IMR-90 (cell line): ENCODE measurements around the gene ACTR3C. TPM values are rescaled to one million over a fixed set of nuclear protein-coding genes. Genes with fewer than 3 reads are reported as not detected.

Experiments used
- ATAC-seq: fragments of 200-7000 bp; cut with Tn5 transposase; 2 replicates; pipeline ENCODE4 v1.9.1; 2020; ENCODE audit warnings: low read depth, mild to moderate bottlenecking, moderate library complexity
- BruUV-seq: library from RNA; stranded (reverse); fragments of 400-500 nt; replicated peaks from 2 replicates; lab custom pipeline; 2021; lab: Mats Ljungman, UMichigan
- CTCF ChIA-PET: fragments of 300-600 bp; formaldehyde crosslinking; extraction: SDS; loops from one replicate; lab custom pipeline; 2021; ENCODE audit warnings: antibody characterized with exemption; lab: Yijun Ruan, JAX
- POLR2A ChIA-PET: fragments of 300-600 bp; sonication (Branson Sonifier 250); formaldehyde crosslinking; loops from one replicate; lab custom pipeline; 2022; ENCODE audit warnings: antibody characterized with exemption; ENCODE audit not compliant: unreplicated experiment; lab: Charles Lee
- DNase-seq: peaks from one replicate; pipeline ENCODE4 v3.0.0; 2013
- H2AFZ ChIP-seq: replicated peaks from 2 replicates; pipeline ENCODE3; 2013; ENCODE audit warnings: low read length, mild to moderate bottlenecking; ENCODE audit not compliant: poor library complexity
- H2AK5ac ChIP-seq: 2 replicates; pipeline ENCODE4 v1.6.1; 2013; ENCODE audit warnings: low read depth, low read length, inconsistent platforms
- H2AK9ac ChIP-seq: replicated peaks from 2 replicates; pipeline ENCODE3; 2013; ENCODE audit warnings: mild to moderate bottlenecking, low read depth, low read length, moderate library complexity; ENCODE audit not compliant: poor library complexity
- H2BK120ac ChIP-seq: 2 replicates; pipeline ENCODE4 v1.6.1; 2013; ENCODE audit warnings: low read depth, low read length, inconsistent platforms
- H2BK15ac ChIP-seq: 3 replicates; pipeline ENCODE4 v1.6.1; 2013; ENCODE audit warnings: low read depth, low read length, inconsistent platforms
- H2BK20ac ChIP-seq: 2 replicates; pipeline ENCODE4 v1.6.1; 2013; ENCODE audit warnings: low read depth, mild to moderate bottlenecking, inconsistent platforms, low read length, moderate library complexity
- H2BK5ac ChIP-seq: 2 replicates; pipeline ENCODE4 v1.6.1; 2013; ENCODE audit warnings: mild to moderate bottlenecking, low read depth, low read length, inconsistent platforms; ENCODE audit not compliant: poor library complexity, severe bottlenecking
- H3K14ac ChIP-seq: replicated peaks from 2 replicates; pipeline ENCODE4 v1.6.1; 2013; ENCODE audit warnings: low read depth, low read length, inconsistent platforms
- H3K18ac ChIP-seq: 2 replicates; pipeline ENCODE4 v1.6.1; 2013; ENCODE audit warnings: low read depth, low read length, control low read depth
- H3K23ac ChIP-seq: 2 replicates; pipeline ENCODE4 v1.6.1; 2013; ENCODE audit warnings: low read depth, low read length, inconsistent platforms
- H3K27ac ChIP-seq: 2 replicates; pipeline ENCODE4 v1.5.1; 2013; ENCODE audit warnings: mild to moderate bottlenecking, control low read depth, low read length; ENCODE audit not compliant: insufficient read depth
- H3K27me3 ChIP-seq: 2 replicates; pipeline ENCODE4 v1.6.1; 2013; ENCODE audit warnings: low read length; ENCODE audit not compliant: control insufficient read depth, insufficient read depth
- H3K36me3 ChIP-seq: 2 replicates; pipeline ENCODE4 v1.6.1; 2013; ENCODE audit warnings: low read length, mixed read lengths; ENCODE audit not compliant: control insufficient read depth, insufficient read depth
- H3K4ac ChIP-seq: 2 replicates; pipeline ENCODE4 v1.6.1; 2013; ENCODE audit warnings: low read depth, low read length, inconsistent platforms
- H3K4me1 ChIP-seq: 2 replicates; pipeline ENCODE4 v1.6.1; 2013; ENCODE audit warnings: low read length, mixed read lengths; ENCODE audit not compliant: control insufficient read depth, insufficient read depth
- H3K4me2 ChIP-seq: 2 replicates; pipeline ENCODE4 v1.6.1; 2013; ENCODE audit warnings: low read depth, mild to moderate bottlenecking, control low read depth, low read length, moderate library complexity
- H3K4me3 ChIP-seq: 2 replicates; pipeline ENCODE4 v1.5.1; 2013; ENCODE audit warnings: low read depth, mild to moderate bottlenecking, control low read depth, low read length, moderate library complexity; ENCODE audit not compliant: insufficient read depth
- H3K56ac ChIP-seq: 2 replicates; pipeline ENCODE4 v1.6.1; 2013; ENCODE audit warnings: low read length, inconsistent platforms; ENCODE audit not compliant: insufficient read depth; ENCODE audit errors: extremely low read depth
- H3K79me1 ChIP-seq, 2 experiments: 2 replicates each; pipeline ENCODE4 v1.6.1; 2013; ENCODE audit warnings: low read length in 2 of 2, inconsistent platforms in 1 of 2, low read depth in 1 of 2
- H3K9ac ChIP-seq: 2 replicates; pipeline ENCODE4 v1.6.1; 2013; ENCODE audit warnings: low read depth, low read length, control low read depth
- H3K9me1 ChIP-seq: 2 replicates; pipeline ENCODE4 v1.6.1; 2013; ENCODE audit warnings: low read length, inconsistent platforms; ENCODE audit not compliant: insufficient read depth
- H3K9me3 ChIP-seq: 2 replicates; pipeline ENCODE4 v1.6.1; 2013; ENCODE audit warnings: low read length; ENCODE audit not compliant: control insufficient read depth, insufficient read depth
- H4K20me1 ChIP-seq: 2 replicates; pipeline ENCODE4 v1.6.1; 2013; ENCODE audit warnings: low read length, inconsistent platforms; ENCODE audit not compliant: insufficient read depth
- H4K5ac ChIP-seq: 2 replicates; pipeline ENCODE4 v1.6.1; 2013; ENCODE audit warnings: mild to moderate bottlenecking, low read depth, low read length, control low read depth
- H4K8ac ChIP-seq, 2 experiments: 2 replicates each; pipeline ENCODE4 v1.6.1; 2013; ENCODE audit warnings: low read depth in 2 of 2, low read length in 2 of 2, control low read depth in 1 of 2, inconsistent platforms in 1 of 2
- H4K91ac ChIP-seq: 2 replicates; pipeline ENCODE4 v1.6.1; 2013; ENCODE audit warnings: low read depth, low read length, inconsistent platforms; ENCODE audit not compliant: insufficient read depth
- CTCF ChIP-seq: conservative IDR thresholded peaks from 2 replicates; pipeline ENCODE4 v1.5.1; 2012; ENCODE audit warnings: mild to moderate bottlenecking, low read depth, low read length, improper control_type of control experiment
- MAZ ChIP-seq: IDR thresholded peaks from 2 replicates; pipeline ENCODE4 v1.6.1; 2012; ENCODE audit warnings: low read depth, mild to moderate bottlenecking, low read length, improper control_type of control experiment, moderate library complexity, borderline replicate concordance
- USF2 ChIP-seq: fragments of 150-350 bp; IDR thresholded peaks from 2 replicates; pipeline ENCODE4 v1.6.1; 2017; ENCODE audit warnings: mild to moderate bottlenecking, antibody characterized with exemption, low read length, low read depth
- WGBS, 2 experiments: methylation state at CpG; one replicate each; pipeline versions ENCODE4 v1.1.5 to v1.1.7; 2013; ENCODE audit warnings: missing lambda C conversion rate in 2 of 2; ENCODE audit not compliant: insufficient read length in 1 of 2; ENCODE audit errors: extremely low coverage in 2 of 2; 5-methylcytosine and 5-hydroxymethylcytosine counted together
- dilution Hi-C: fragments of 300-500 bp; cut with HindIII; formaldehyde crosslinking; loops from one replicate; pipeline ENCODE4 v1.14.3; 2018; ENCODE audit warnings: low sequenced_read_pairs; ENCODE audit not compliant: unreplicated experiment
- in situ Hi-C: fragments of 300-500 bp; cut with MboI; formaldehyde crosslinking; loops from 3 replicates; pipeline ENCODE4 v1.14.3; 2019; ENCODE audit warnings: low sequenced_read_pairs, inconsistent platforms, mixed read lengths
- intact Hi-C: fragments of 100-400 bp; cut with micrococcal nuclease; formaldehyde crosslinking; loops from 2 replicates; pipeline ENCODE4 v1.10.0; 2022
- polyA plus RNA-seq, 3 experiments: library from polyadenylated mRNA; depleted of rRNA; stranded (reverse); fragments of >200 nt; gene quantifications; 2 replicates each; pipeline ENCODE4 v1.2.3, GENCODE V29; 2012; ENCODE audit warnings: low replicate concordance in 1 of 3
- total RNA-seq: library from RNA; depleted of rRNA; stranded (reverse); fragments of >200 nt; gene quantifications from 2 replicates; pipeline ENCODE4 v1.2.3, GENCODE V29; 2012

Gene ACTR3C
- total and polyA plus RNA-seq, 2 of the 4 experiments (the other 2 are of a cell fraction), result not detected

- peak within 1 kb of the TSS; percentile 87 for H4K5ac ChIP-seq
- peak within 1 kb of the TSS; percentile 46; the same call in 1 of the 3 replicates for H2BK15ac ChIP-seq
- H3K9me3 ChIP-seq, result no peaks in the 10 kb centered on the region
- peak within 1 kb of the TSS; percentile 99 for H3K14ac ChIP-seq
- BruUV-seq, result no TSS peak
- peak within 1 kb of the TSS; percentile 97 for H4K91ac ChIP-seq
- peaks cover 27% of the 10 kb centered on the region for H3K36me3 ChIP-seq
- H2BK20ac ChIP-seq, result peak within 1 kb of the TSS; percentile 71; the same call in 1 of the 2 replicates
- dilution Hi-C loops, result no loop called here
- peak within 1 kb of the TSS; percentile 85 for H3K27ac ChIP-seq
- H2BK120ac ChIP-seq, result peak within 1 kb of the TSS; percentile 86
- peak within 1 kb of the TSS; percentile 85 for H3K18ac ChIP-seq
- H3K56ac ChIP-seq, result peak within 1 kb of the TSS; percentile 93
- WGBS, 2 experiments, result 0% methylated on average over 26 of the region's 85 CpGs; no CpG with 5 or more reads in 1 of the 2 experiments
- CTCF ChIA-PET, result interaction anchor here (0.8 kb wide), 1 partner anchor 53 kb away, joined by 3 read pairs; no protein-coding TSS in a partner anchor
- DNase-seq, result peak; percentile 79
- peak; percentile 95 for TF ChIP-seq USF2
- peak; percentile 63; the same call in 1 of the 2 replicates for TF ChIP-seq MAZ
- TF ChIP-seq CTCF, result no peak
- H3K79me1 ChIP-seq, result peaks cover 13 to 31% of the 10 kb centered on the region in 2 experiments; a peak in 3 of 4 replicates
- peak within 1 kb of the TSS; percentile 93 for H2AK9ac ChIP-seq
- peak within 1 kb of the TSS; percentile 81 for H3K4me3 ChIP-seq
- peak within 1 kb of the TSS; percentile 79 for H2BK5ac ChIP-seq
- no peaks in the 10 kb centered on the region; the same call in 1 of the 2 replicates for H3K9me1 ChIP-seq
- H2AK5ac ChIP-seq, result peak within 1 kb of the TSS; percentile 89
- no peaks in the 10 kb centered on the region for H3K27me3 ChIP-seq
- peaks cover 9% of the 10 kb centered on the region for H4K20me1 ChIP-seq
- POLR2A ChIA-PET, result interaction anchor here (0.5 to 1.7 kb wide), 3 partner anchors 23 to 52 kb away, joined by 3 to 20 read pairs (median 5); no protein-coding TSS in a partner anchor
- peak within 1 kb of the TSS; percentile 99 for H3K23ac ChIP-seq
- peak within 1 kb of the TSS; percentile 85 to 92 for H4K8ac ChIP-seq
- peak; percentile 68 for ATAC-seq
- in situ Hi-C loops, result no loop called here
- peak within 1 kb of the TSS; percentile 83 for H3K9ac ChIP-seq
- peak within 1 kb of the TSS; percentile 97 for H2AFZ ChIP-seq
- H3K4me1 ChIP-seq, result peaks cover 18% of the 10 kb centered on the region
- intact Hi-C loops, result no loop called here
- H3K4ac ChIP-seq, result peak within 1 kb of the TSS; percentile 98
- H3K4me2 ChIP-seq, result peak within 1 kb of the TSS; percentile 97
Observed at GRCh38 chr7:150368096-150368883, 44.9 kb upstream of the ACTR3C start, which contains the start of gene REPIN1. Gene REPIN1, plus strand, starts transcription at chr7:150368822. Its CDS starts 890 bp downstream, at chr7:150369712.
